ENCODE measurements around the gene TMEM19.

DNA sequence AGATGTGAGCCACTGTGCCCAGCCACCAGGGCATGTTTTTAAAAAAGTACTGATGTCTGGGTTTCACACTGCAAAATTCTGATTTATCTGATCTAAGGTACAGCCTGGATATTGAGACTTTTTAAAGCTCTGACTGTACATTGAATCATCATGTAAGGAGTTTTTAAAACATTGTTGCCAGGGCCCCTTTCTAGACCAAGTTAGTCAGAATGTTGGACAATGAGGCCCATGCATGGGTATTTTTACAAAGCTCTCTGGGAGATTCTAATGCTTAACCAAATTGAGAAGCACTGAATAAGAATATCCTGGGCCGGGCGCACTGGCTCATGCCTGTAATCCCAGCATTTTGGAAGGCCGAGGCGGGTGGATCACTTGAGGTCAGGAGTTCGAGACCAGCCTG lies 16.7 kb downstream of the TMEM19 start:
- TF ChIP-seq, protein P1, sequence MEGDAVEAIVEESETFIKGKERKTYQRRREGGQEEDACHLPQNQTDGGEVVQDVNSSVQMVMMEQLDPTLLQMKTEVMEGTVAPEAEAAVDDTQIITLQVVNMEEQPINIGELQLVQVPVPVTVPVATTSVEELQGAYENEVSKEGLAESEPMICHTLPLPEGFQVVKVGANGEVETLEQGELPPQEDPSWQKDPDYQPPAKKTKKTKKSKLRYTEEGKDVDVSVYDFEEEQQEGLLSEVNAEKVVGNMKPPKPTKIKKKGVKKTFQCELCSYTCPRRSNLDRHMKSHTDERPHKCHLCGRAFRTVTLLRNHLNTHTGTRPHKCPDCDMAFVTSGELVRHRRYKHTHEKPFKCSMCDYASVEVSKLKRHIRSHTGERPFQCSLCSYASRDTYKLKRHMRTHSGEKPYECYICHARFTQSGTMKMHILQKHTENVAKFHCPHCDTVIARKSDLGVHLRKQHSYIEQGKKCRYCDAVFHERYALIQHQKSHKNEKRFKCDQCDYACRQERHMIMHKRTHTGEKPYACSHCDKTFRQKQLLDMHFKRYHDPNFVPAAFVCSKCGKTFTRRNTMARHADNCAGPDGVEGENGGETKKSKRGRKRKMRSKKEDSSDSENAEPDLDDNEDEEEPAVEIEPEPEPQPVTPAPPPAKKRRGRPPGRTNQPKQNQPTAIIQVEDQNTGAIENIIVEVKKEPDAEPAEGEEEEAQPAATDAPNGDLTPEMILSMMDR (IDR thresholded peaks at IDR 0.05): no peak
- TF ChIP-seq POLR2A (IDR thresholded peaks at IDR 0.05): no peak
